Measurements from ENCODE around the gene TMEM117. TPM values are rescaled to one million over a fixed set of nuclear protein-coding genes. Genes with fewer than 3 reads are reported as not detected.

TMEM117 gene
- total RNA-seq, 4 donors from 2014 or later, result 13.9 to 34.1 (median 29.1) TPM

DNA sequence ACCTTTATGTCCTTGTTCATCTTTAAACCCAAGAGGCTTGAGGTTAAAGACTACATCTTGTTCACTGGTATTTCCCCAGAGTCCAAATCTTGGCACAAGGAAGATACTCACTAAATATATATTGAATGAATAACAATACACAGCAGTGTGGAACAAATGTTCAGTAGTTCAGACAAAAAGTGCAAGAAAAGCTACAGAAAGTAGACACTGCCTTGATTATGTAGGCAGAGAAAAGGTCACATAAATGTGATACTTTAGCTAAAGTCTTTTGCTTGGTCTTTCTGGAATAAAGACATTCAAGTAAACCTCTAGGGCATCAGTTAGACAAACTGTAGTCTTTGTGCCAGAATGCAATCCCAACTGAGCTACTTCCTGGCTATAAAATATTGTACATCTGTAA is 157.0 kb downstream of the TMEM117 start:
- TF ChIP-seq, protein P1, sequence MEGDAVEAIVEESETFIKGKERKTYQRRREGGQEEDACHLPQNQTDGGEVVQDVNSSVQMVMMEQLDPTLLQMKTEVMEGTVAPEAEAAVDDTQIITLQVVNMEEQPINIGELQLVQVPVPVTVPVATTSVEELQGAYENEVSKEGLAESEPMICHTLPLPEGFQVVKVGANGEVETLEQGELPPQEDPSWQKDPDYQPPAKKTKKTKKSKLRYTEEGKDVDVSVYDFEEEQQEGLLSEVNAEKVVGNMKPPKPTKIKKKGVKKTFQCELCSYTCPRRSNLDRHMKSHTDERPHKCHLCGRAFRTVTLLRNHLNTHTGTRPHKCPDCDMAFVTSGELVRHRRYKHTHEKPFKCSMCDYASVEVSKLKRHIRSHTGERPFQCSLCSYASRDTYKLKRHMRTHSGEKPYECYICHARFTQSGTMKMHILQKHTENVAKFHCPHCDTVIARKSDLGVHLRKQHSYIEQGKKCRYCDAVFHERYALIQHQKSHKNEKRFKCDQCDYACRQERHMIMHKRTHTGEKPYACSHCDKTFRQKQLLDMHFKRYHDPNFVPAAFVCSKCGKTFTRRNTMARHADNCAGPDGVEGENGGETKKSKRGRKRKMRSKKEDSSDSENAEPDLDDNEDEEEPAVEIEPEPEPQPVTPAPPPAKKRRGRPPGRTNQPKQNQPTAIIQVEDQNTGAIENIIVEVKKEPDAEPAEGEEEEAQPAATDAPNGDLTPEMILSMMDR (IDR thresholded peaks at IDR 0.05), result no peak
- TF ChIP-seq EP300 (IDR thresholded peaks at IDR 0.05) (no peak), POLR2A (IDR thresholded peaks at IDR 0.05) (no peak), POLR2AphosphoS5 (IDR thresholded peaks at IDR 0.05) (no peak)
- no peaks in the 10 kb centered on the region for H3K27me3 ChIP-seq
- DNase-seq (ENCODE audit: low spot score in 2 of 2), result no peak

DNA sequence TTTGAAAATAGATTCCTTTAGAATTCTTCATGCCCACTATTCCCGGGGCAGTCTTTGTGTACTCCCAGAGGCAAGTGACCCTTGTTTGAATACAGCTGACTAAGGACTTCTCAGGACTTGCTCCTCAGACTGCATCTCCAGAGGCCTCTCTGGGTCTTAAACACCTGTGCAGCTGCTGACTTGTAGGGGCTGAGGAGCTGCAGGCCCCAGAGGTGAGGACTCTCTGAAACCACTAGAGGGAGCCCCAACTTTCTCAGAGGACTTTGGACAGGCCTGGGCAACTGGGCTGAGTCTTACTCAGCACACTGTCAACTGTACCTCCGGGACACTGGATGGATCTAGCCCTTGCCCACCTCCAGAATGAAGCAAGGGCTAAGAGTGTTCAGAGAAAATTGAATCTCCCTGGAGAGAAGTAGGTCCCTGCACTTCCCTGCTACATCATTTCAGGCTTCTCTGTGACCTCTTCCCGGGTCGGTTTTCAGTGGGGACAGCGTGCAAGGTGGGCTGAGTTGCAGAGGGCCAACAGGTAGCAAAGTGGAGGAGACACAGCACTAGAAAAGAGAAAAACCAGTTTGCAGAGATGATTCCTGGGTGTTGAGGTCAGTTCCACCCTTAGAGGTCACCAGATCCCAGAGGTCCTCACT is 164.6 kb downstream of the TMEM117 start:
- TF ChIP-seq, protein P1 (IDR thresholded peaks at IDR 0.05), result peak in 1 of 2 donors; percentile 24
- no peak for TF ChIP-seq POLR2A (IDR thresholded peaks at IDR 0.05)
- Histone ChIP-seq H3K4me1 (no peaks in the 10 kb centered on the region), H3K36me3 (no peaks in the 10 kb centered on the region), H3K9me3 (no peaks in the 10 kb centered on the region), H3K27me3 (no peaks in the 10 kb centered on the region), H3K27ac (no peak overlapping the region), H3K4me3 (no peak overlapping the region)
- no peak for DNase-seq (ENCODE audit: low spot score in 2 of 2)
- WGBS, result 82% methylated on average over 5 of the region's 5 CpGs

More for the DNA sequence above, 157.0 kb downstream of the TMEM117 start:
- peaks cover 6% of the 10 kb centered on the region for H3K4me1 ChIP-seq
- no peaks in the 10 kb centered on the region for H3K9me3 ChIP-seq
- H3K27ac ChIP-seq, result no peak overlapping the region
- no peaks in the 10 kb centered on the region for H3K36me3 ChIP-seq
- H3K4me3 ChIP-seq, result no peak overlapping the region

DNA sequence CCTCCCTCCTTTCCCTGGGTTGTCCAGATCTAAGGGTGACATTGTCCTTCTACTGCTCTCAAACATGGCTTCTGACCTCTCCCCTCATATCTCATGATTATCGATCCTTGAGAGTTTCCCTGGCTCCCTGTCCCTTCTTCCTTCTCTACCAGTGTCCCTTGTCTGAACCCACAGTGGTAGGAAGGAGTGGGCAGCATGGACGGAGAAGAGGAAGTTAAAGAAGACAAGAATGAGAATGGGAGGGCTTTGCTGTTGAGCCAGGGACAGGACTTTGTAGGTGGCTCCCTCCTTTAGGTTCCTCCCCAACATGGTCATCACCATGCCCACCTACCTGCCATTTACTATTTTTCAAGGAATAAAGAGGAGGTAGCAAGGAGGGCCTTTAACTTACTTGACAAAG is 166.7 kb downstream of the TMEM117 start:
- 91% methylated on average over 2 of the region's 2 CpGs for WGBS
- no peak overlapping the region for H3K27ac ChIP-seq
- DNase-seq (ENCODE audit: low spot score in 2 of 2), result no peak
- no peak for TF ChIP-seq POLR2A (IDR thresholded peaks at IDR 0.05)
- no peak for TF ChIP-seq EP300 (IDR thresholded peaks at IDR 0.05)
- TF ChIP-seq, protein P1 (IDR thresholded peaks at IDR 0.05), result no peak
- TF ChIP-seq POLR2AphosphoS5 (IDR thresholded peaks at IDR 0.05), result no peak
- no peaks in the 10 kb centered on the region for H3K9me3 ChIP-seq
- H3K4me3 ChIP-seq, result no peak overlapping the region
- H3K36me3 ChIP-seq, result no peaks in the 10 kb centered on the region
- H3K4me1 ChIP-seq, result no peaks in the 10 kb centered on the region
- no peaks in the 10 kb centered on the region for H3K27me3 ChIP-seq

DNA sequence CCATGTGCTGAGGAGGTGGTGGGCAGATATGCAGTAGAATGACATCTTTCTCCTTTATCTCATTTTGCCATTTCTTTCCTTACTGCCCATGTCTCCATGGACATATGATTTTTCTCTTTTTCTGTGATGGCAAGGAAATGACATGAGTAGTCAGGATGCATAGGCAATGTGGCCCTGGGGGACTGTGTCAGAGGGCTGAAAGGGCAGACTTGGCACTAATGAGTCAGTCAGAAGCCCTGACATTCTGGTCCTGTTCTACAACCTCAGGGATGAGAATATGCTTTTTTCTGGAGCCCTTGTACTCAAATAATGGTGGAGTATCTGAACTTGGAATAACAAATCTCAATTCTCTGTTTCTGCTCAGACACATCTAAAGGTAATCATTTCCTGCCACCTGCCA is 167.8 kb downstream of the TMEM117 start:
- no peak for TF ChIP-seq POLR2A (IDR thresholded peaks at IDR 0.05)
- no peak for TF ChIP-seq EP300 (IDR thresholded peaks at IDR 0.05)
- no peak for TF ChIP-seq POLR2AphosphoS5 (IDR thresholded peaks at IDR 0.05)
- TF ChIP-seq, protein P1 (IDR thresholded peaks at IDR 0.05), result no peak
- H3K27me3 ChIP-seq, result no peaks in the 10 kb centered on the region
- H3K4me1 ChIP-seq, result no peaks in the 10 kb centered on the region
- no peak overlapping the region for H3K27ac ChIP-seq
- no peak overlapping the region for H3K4me3 ChIP-seq
- no peaks in the 10 kb centered on the region for H3K36me3 ChIP-seq
- DNase-seq (ENCODE audit: low spot score in 2 of 2), result no peak
- H3K9me3 ChIP-seq, result peaks cover 4% of the 10 kb centered on the region

DNA sequence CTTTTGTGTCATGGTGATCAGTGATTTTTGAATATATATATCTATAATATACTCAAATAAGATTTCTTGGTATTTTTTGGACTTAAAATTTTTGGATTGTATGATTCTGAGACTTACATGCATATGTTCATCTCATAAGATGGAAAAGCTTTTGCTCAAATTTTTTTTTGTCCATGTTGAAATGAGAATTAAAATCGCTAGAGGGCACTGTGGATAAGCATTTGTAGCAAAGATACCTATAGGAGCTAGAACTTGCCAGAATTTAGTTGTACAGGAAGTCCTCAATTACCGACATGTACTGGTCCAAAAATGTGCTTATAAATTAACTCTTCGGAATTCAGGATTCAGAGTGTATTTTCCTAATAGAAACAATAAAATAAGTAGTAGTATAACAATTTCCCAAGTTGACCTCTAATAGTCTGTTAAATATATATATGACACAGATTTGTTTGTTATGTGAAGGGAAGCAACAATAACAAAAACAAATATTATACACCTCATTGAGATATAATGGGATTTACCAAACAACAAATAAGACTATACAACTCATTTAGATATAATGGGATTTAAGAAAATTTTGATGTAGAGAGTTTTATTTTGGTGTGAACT is 179.6 kb downstream of the TMEM117 start:
- Histone ChIP-seq H3K27ac (no peak overlapping the region), H3K9me3 (no peaks in the 10 kb centered on the region), H3K4me1 (no peaks in the 10 kb centered on the region), H3K36me3 (no peaks in the 10 kb centered on the region), H3K27me3 (no peaks in the 10 kb centered on the region), H3K4me3 (no peak overlapping the region)
- TF ChIP-seq, protein P1 (IDR thresholded peaks at IDR 0.05), result peak in 1 of 2 donors; percentile 40
- no peak for TF ChIP-seq EP300 (IDR thresholded peaks at IDR 0.05)
- 2% methylated on average over 3 of the region's 3 CpGs for WGBS
- DNase-seq (ENCODE audit: low spot score in 2 of 2), result no peak
